Measurements from ENCODE around the gene FUT8.

- TF ChIP-seq CTCF (IDR thresholded peaks at IDR 0.05) (no peak), EZH2 (IDR thresholded peaks at IDR 0.05; ENCODE audit: borderline replicate concordance, insufficient read depth, low read depth, low read length, poor library complexity, severe bottlenecking) (no peak)
Measured at GRCh38 chr14:65496178-65496993, 83.9 kb downstream of the FUT8 start.
